OCI-LY3 (cell line): Measurements from ENCODE around the gene DYRK2.

Source experiments
- CTCF ChIP-seq: fragments of 200-600, 300-600 bp; sonication (generic); IDR thresholded peaks from 2 replicates; pipeline ENCODE4 v1.5.1; 2014; ENCODE audit warnings: antibody characterized with exemption, low read length, low read depth
- EZH2phosphoT487 ChIP-seq: fragments of 200-600 bp; shearing (Covaris generic); IDR thresholded peaks from 2 replicates; pipeline ENCODE4 v1.6.1; 2018; ENCODE audit warnings: antibody characterized with exemption, mixed run types, low read depth

- TF ChIP-seq CTCF (no peak), EZH2phosphoT487 (no peak)
Observed at GRCh38 chr12:67712011-67712410, 63.5 kb downstream of the DYRK2 start.
